ENCODE data around the gene LMNB1.
"Not testable (repeated sequence)": the region's sequence is repeated elsewhere in the genome, so short reads cannot be mapped to it uniquely, and the experiment has no call there.

Gene LMNB1, protein sequence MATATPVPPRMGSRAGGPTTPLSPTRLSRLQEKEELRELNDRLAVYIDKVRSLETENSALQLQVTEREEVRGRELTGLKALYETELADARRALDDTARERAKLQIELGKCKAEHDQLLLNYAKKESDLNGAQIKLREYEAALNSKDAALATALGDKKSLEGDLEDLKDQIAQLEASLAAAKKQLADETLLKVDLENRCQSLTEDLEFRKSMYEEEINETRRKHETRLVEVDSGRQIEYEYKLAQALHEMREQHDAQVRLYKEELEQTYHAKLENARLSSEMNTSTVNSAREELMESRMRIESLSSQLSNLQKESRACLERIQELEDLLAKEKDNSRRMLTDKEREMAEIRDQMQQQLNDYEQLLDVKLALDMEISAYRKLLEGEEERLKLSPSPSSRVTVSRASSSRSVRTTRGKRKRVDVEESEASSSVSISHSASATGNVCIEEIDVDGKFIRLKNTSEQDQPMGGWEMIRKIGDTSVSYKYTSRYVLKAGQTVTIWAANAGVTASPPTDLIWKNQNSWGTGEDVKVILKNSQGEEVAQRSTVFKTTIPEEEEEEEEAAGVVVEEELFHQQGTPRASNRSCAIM

DNA sequence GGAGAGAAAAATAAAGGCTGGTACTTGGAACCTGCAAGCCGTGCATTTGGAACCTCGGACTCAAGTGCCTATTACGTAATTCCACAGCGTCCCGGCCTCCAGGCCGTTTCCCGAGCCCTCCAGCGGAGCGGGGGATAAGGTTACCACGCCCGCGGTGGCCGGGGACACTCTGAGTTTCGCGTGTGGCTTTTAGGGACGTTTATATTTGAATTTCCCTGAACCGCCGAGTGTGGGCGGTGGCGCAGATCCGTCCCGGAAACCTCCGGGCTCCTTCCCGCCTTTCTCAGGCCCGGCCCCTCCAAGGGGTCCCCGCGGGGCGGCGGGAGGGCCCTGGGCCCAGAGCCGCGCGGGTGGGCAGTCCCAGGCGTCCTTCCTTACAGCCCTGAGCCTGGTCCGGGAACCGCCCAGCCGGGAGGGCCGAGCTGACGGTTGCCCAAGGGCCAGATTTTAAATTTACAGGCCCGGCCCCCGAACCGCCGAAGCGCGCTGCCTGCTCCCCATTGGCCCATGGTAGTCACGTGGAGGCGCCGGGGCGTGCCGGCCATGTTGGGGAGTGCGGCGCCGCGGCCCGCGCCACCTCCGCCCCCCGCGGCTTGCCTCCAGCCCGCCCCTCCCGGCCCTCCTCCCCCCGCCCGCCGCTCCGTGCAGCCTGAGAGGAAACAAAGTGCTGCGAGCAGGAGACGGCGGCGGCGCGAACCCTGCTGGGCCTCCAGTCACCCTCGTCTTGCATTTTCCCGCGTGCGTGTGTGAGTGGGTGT, at the start of gene LMNB1:
Gene LMNB1, plus strand, starts transcription at position 638 of the 758 bp plus-strand sequence. CDS start 373 bp downstream, outside the sequence.
- no peak for TF ChIP-seq CTCF (IDR thresholded peaks at IDR 0.05; ENCODE audit: insufficient read depth, low read depth, low read length, missing control alignments)
- peak within 1 kb of the TSS; percentile 85 for H3K4me3 ChIP-seq (ENCODE audit: low read length)
- peak; percentile 95 for DNase-seq (ENCODE audit: low read depth)

DNA sequence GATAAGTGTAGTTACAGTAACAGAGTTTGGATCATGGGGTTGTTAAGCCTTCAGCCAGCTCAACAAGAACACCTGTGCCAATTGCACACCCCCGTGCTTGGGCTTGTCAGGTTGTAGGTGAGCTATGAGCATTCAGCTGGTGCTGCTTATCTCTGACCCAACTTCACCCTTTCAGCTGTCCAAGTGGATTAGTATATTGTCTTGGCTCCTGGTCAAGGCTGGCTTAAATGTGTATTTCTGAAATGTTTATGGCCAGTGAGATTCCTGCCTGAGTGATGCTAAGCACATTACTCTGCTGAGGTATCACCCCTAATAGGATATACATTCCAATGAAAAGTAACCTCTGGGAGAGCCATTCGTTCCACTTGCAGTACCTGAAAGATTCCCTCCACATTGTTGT, 44.2 kb upstream of the LMNB1 start:
- no peak for DNase-seq (ENCODE audit: low read depth)
- no peak for TF ChIP-seq CTCF (IDR thresholded peaks at IDR 0.05; ENCODE audit: insufficient read depth, low read depth, low read length, missing control alignments)

GRCh38 chr5:126734573-126734972, 42.4 kb upstream of the LMNB1 start:
- H3K4me3 ChIP-seq (ENCODE audit: low read length); DNase-seq (ENCODE audit: low read depth): not testable (repeated sequence)

More for the DNA sequence above, 44.2 kb upstream of the LMNB1 start:
- no peak overlapping the region for H3K4me3 ChIP-seq (ENCODE audit: low read length)

DNA sequence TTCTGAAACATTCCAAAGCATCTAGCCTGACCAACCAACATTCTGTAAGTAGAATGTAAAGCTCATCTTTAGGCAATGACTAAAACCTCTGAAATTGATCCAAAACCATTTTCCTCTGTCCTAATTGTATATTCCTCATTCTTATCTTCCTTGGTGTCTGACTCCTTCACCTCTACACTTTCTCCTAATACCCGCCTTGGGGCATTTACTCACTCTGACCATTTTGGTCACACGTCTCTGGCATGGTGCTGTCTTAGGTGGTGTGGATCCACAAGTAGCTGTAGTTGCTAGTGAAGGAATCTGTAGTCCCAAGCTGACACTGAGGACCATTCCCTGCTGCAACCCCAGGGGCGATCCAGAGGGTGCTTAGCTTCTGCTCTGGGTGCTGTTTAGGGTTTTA, 40.8 kb upstream of the LMNB1 start:
- no peak overlapping the region for H3K4me3 ChIP-seq (ENCODE audit: low read length)
- DNase-seq (ENCODE audit: low read depth), result peak; percentile 27
- no peak for TF ChIP-seq CTCF (IDR thresholded peaks at IDR 0.05; ENCODE audit: insufficient read depth, low read depth, low read length, missing control alignments)

GRCh38 chr5:126741361-126741760, 35.6 kb upstream of the LMNB1 start:
- no peak for TF ChIP-seq CTCF (IDR thresholded peaks at IDR 0.05; ENCODE audit: insufficient read depth, low read depth, low read length, missing control alignments)
- no peak for DNase-seq (ENCODE audit: low read depth)
- no peak overlapping the region for H3K4me3 ChIP-seq (ENCODE audit: low read length)

- no peak for DNase-seq (ENCODE audit: low read depth)
- no peak overlapping the region for H3K4me3 ChIP-seq (ENCODE audit: low read length)
- TF ChIP-seq CTCF (IDR thresholded peaks at IDR 0.05; ENCODE audit: insufficient read depth, low read depth, low read length, missing control alignments), result no peak
These were observed 34.5 kb upstream of the LMNB1 start for GRCh38 chr5:126742425-126742824.

DNA sequence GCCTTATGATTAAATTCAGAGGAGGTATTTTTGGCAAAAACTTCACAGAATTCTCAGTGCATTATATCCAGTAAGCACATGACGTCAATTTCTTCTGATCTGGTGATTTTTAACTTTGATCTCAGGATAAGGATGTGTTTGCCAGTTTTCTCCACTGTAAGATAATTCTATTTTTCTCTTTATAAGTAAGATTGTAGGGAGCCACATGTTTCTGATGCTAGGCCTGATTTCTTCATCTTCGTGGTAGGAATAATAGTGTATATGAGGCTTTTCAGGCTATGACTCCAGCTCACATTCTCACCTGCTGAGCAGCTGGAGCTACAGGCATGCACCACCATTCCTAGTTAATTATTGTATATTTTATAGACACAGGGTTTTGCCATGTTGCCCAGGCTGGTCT, 32.1 kb upstream of the LMNB1 start:
- no peak for TF ChIP-seq CTCF (IDR thresholded peaks at IDR 0.05; ENCODE audit: insufficient read depth, low read depth, low read length, missing control alignments)
- H3K4me3 ChIP-seq (ENCODE audit: low read length), result no peak overlapping the region
- no peak for DNase-seq (ENCODE audit: low read depth)
